IMR-90 (cell line): ENCODE results near the gene FRMD4B. TPM values are rescaled to one million over a fixed set of nuclear protein-coding genes. Genes with fewer than 3 reads are reported as not detected.

Experiments used
- ATAC-seq: fragments of 200-7000 bp; cut with Tn5 transposase; 2 replicates; pipeline ENCODE4 v1.9.1; 2020; ENCODE audit warnings: low read depth, mild to moderate bottlenecking, moderate library complexity
- BruUV-seq: library from RNA; stranded (reverse); fragments of 400-500 nt; replicated peaks from 2 replicates; lab custom pipeline; 2021; lab: Mats Ljungman, UMichigan
- CTCF ChIA-PET: fragments of 300-600 bp; formaldehyde crosslinking; extraction: SDS; loops from one replicate; lab custom pipeline; 2021; ENCODE audit warnings: antibody characterized with exemption; lab: Yijun Ruan, JAX
- POLR2A ChIA-PET: fragments of 300-600 bp; sonication (Branson Sonifier 250); formaldehyde crosslinking; loops from one replicate; lab custom pipeline; 2022; ENCODE audit warnings: antibody characterized with exemption; ENCODE audit not compliant: unreplicated experiment; lab: Charles Lee
- DNase-seq: peaks from one replicate; pipeline ENCODE4 v3.0.0; 2013
- H2AFZ ChIP-seq: replicated peaks from 2 replicates; pipeline ENCODE3; 2013; ENCODE audit warnings: low read length, mild to moderate bottlenecking; ENCODE audit not compliant: poor library complexity
- H2AK5ac ChIP-seq: 2 replicates; pipeline ENCODE4 v1.6.1; 2013; ENCODE audit warnings: low read depth, low read length, inconsistent platforms
- H2AK9ac ChIP-seq: replicated peaks from 2 replicates; pipeline ENCODE3; 2013; ENCODE audit warnings: mild to moderate bottlenecking, low read depth, low read length, moderate library complexity; ENCODE audit not compliant: poor library complexity
- H2BK120ac ChIP-seq: 2 replicates; pipeline ENCODE4 v1.6.1; 2013; ENCODE audit warnings: low read depth, low read length, inconsistent platforms
- H2BK15ac ChIP-seq: 3 replicates; pipeline ENCODE4 v1.6.1; 2013; ENCODE audit warnings: low read depth, low read length, inconsistent platforms
- H2BK20ac ChIP-seq: 2 replicates; pipeline ENCODE4 v1.6.1; 2013; ENCODE audit warnings: low read depth, mild to moderate bottlenecking, inconsistent platforms, low read length, moderate library complexity
- H2BK5ac ChIP-seq: 2 replicates; pipeline ENCODE4 v1.6.1; 2013; ENCODE audit warnings: mild to moderate bottlenecking, low read depth, low read length, inconsistent platforms; ENCODE audit not compliant: poor library complexity, severe bottlenecking
- H3K14ac ChIP-seq: replicated peaks from 2 replicates; pipeline ENCODE4 v1.6.1; 2013; ENCODE audit warnings: low read depth, low read length, inconsistent platforms
- H3K18ac ChIP-seq: 2 replicates; pipeline ENCODE4 v1.6.1; 2013; ENCODE audit warnings: low read depth, low read length, control low read depth
- H3K23ac ChIP-seq: 2 replicates; pipeline ENCODE4 v1.6.1; 2013; ENCODE audit warnings: low read depth, low read length, inconsistent platforms
- H3K27ac ChIP-seq: 2 replicates; pipeline ENCODE4 v1.5.1; 2013; ENCODE audit warnings: mild to moderate bottlenecking, control low read depth, low read length; ENCODE audit not compliant: insufficient read depth
- H3K27me3 ChIP-seq: 2 replicates; pipeline ENCODE4 v1.6.1; 2013; ENCODE audit warnings: low read length; ENCODE audit not compliant: control insufficient read depth, insufficient read depth
- H3K36me3 ChIP-seq: 2 replicates; pipeline ENCODE4 v1.6.1; 2013; ENCODE audit warnings: low read length, mixed read lengths; ENCODE audit not compliant: control insufficient read depth, insufficient read depth
- H3K4ac ChIP-seq: 2 replicates; pipeline ENCODE4 v1.6.1; 2013; ENCODE audit warnings: low read depth, low read length, inconsistent platforms
- H3K4me1 ChIP-seq: 2 replicates; pipeline ENCODE4 v1.6.1; 2013; ENCODE audit warnings: low read length, mixed read lengths; ENCODE audit not compliant: control insufficient read depth, insufficient read depth
- H3K4me2 ChIP-seq: 2 replicates; pipeline ENCODE4 v1.6.1; 2013; ENCODE audit warnings: low read depth, mild to moderate bottlenecking, control low read depth, low read length, moderate library complexity
- H3K4me3 ChIP-seq: 2 replicates; pipeline ENCODE4 v1.5.1; 2013; ENCODE audit warnings: low read depth, mild to moderate bottlenecking, control low read depth, low read length, moderate library complexity; ENCODE audit not compliant: insufficient read depth
- H3K56ac ChIP-seq: 2 replicates; pipeline ENCODE4 v1.6.1; 2013; ENCODE audit warnings: low read length, inconsistent platforms; ENCODE audit not compliant: insufficient read depth; ENCODE audit errors: extremely low read depth
- H3K79me1 ChIP-seq, 2 experiments: 2 replicates each; pipeline ENCODE4 v1.6.1; 2013; ENCODE audit warnings: low read length in 2 of 2, inconsistent platforms in 1 of 2, low read depth in 1 of 2
- H3K9ac ChIP-seq: 2 replicates; pipeline ENCODE4 v1.6.1; 2013; ENCODE audit warnings: low read depth, low read length, control low read depth
- H3K9me1 ChIP-seq: 2 replicates; pipeline ENCODE4 v1.6.1; 2013; ENCODE audit warnings: low read length, inconsistent platforms; ENCODE audit not compliant: insufficient read depth
- H3K9me3 ChIP-seq: 2 replicates; pipeline ENCODE4 v1.6.1; 2013; ENCODE audit warnings: low read length; ENCODE audit not compliant: control insufficient read depth, insufficient read depth
- H4K20me1 ChIP-seq: 2 replicates; pipeline ENCODE4 v1.6.1; 2013; ENCODE audit warnings: low read length, inconsistent platforms; ENCODE audit not compliant: insufficient read depth
- H4K5ac ChIP-seq: 2 replicates; pipeline ENCODE4 v1.6.1; 2013; ENCODE audit warnings: mild to moderate bottlenecking, low read depth, low read length, control low read depth
- H4K8ac ChIP-seq, 2 experiments: 2 replicates each; pipeline ENCODE4 v1.6.1; 2013; ENCODE audit warnings: low read depth in 2 of 2, low read length in 2 of 2, control low read depth in 1 of 2, inconsistent platforms in 1 of 2
- H4K91ac ChIP-seq: 2 replicates; pipeline ENCODE4 v1.6.1; 2013; ENCODE audit warnings: low read depth, low read length, inconsistent platforms; ENCODE audit not compliant: insufficient read depth
- MXI1 ChIP-seq: IDR thresholded peaks from 2 replicates; pipeline ENCODE4 v1.6.1; 2012; ENCODE audit warnings: low read depth, mild to moderate bottlenecking, low read length, moderate library complexity, borderline replicate concordance
- dilution Hi-C: fragments of 300-500 bp; cut with HindIII; formaldehyde crosslinking; loops from one replicate; pipeline ENCODE4 v1.14.3; 2018; ENCODE audit warnings: low sequenced_read_pairs; ENCODE audit not compliant: unreplicated experiment
- in situ Hi-C: fragments of 300-500 bp; cut with MboI; formaldehyde crosslinking; loops from 3 replicates; pipeline ENCODE4 v1.14.3; 2019; ENCODE audit warnings: low sequenced_read_pairs, inconsistent platforms, mixed read lengths
- intact Hi-C: fragments of 100-400 bp; cut with micrococcal nuclease; formaldehyde crosslinking; loops from 2 replicates; pipeline ENCODE4 v1.10.0; 2022
- polyA plus RNA-seq, 3 experiments: library from polyadenylated mRNA; depleted of rRNA; stranded (reverse); fragments of >200 nt; gene quantifications; 2 replicates each; pipeline ENCODE4 v1.2.3, GENCODE V29; 2012; ENCODE audit warnings: low replicate concordance in 1 of 3
- total RNA-seq: library from RNA; depleted of rRNA; stranded (reverse); fragments of >200 nt; gene quantifications from 2 replicates; pipeline ENCODE4 v1.2.3, GENCODE V29; 2012

The FRMD4B gene
- total and polyA plus RNA-seq, 2 of the 4 experiments (the other 2 are of a cell fraction) = 0.14 to 0.36 TPM

DNA sequence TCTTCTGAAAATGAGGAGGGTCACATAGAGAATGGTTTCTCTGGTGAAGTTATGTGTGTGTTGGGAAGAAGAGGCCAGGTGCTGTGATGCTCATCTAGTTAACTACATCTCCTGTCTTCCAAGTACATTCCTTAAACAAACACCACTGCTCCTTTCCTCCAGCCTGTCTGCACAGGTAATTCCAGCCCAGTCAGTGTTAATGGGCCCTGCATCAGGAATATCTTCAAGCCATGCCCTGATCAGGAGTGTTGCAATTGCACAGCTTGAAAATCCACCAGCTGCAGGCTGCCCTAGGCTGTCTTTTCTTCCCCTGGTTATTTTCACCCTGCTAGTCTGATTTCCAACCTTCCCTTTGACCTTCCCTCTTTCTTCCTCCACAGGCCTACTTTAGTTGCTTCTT, 221.6 kb downstream of the FRMD4B start:
- H2AK9ac ChIP-seq = no peak overlapping the region

More for the DNA sequence above, 221.6 kb downstream of the FRMD4B start:
- Histone ChIP-seq H3K9me1 (no peaks in the 10 kb centered on the region), H4K5ac (no peak overlapping the region), H2BK20ac (no peak overlapping the region), H3K4me3 (no peak overlapping the region), H3K23ac (no peak overlapping the region), H3K18ac (no peak overlapping the region), H3K56ac (no peak overlapping the region), H3K27me3 (peaks cover 14% of the 10 kb centered on the region), H3K27ac (no peak overlapping the region), H3K4ac (no peak overlapping the region), H3K4me2 (no peak overlapping the region), H3K9ac (no peak overlapping the region), H3K14ac (no peak overlapping the region), H4K91ac (no peak overlapping the region), H4K8ac (no peak overlapping the region), H3K4me1 (no peaks in the 10 kb centered on the region), H2AK5ac (no peak overlapping the region), H3K79me1 (no peaks in the 10 kb centered on the region), H3K36me3 (no peaks in the 10 kb centered on the region), H2AFZ (no peak overlapping the region), H2BK120ac (no peak overlapping the region), H3K9me3 (no peaks in the 10 kb centered on the region), H4K20me1 (no peaks in the 10 kb centered on the region), H2BK15ac (no peak overlapping the region), H2BK5ac (no peak overlapping the region)
- no TSS peak for BruUV-seq
- POLR2A ChIA-PET = no interaction called here
- CTCF ChIA-PET = interaction anchor here (0.6 to 3.6 kb wide), 2 partner anchors 141 to 285 kb away, joined by 3 to 51 read pairs; no protein-coding TSS in a partner anchor
- dilution Hi-C loops = no loop called here
- no peak for TF ChIP-seq MXI1
- no peak for DNase-seq
- intact Hi-C loops = no loop called here
- in situ Hi-C loops = loop anchor here (10.0 to 25.0 kb wide), 2 partner anchors 281 to 798 kb away; no protein-coding TSS in a partner anchor
- ATAC-seq = no peak
